Measurements from ENCODE around the gene REC114.

Gene REC114, protein sequence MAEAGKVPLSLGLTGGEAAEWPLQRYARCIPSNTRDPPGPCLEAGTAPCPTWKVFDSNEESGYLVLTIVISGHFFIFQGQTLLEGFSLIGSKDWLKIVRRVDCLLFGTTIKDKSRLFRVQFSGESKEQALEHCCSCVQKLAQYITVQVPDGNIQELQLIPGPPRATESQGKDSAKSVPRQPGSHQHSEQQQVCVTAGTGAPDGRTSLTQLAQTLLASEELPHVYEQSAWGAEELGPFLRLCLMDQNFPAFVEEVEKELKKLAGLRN

DNA sequence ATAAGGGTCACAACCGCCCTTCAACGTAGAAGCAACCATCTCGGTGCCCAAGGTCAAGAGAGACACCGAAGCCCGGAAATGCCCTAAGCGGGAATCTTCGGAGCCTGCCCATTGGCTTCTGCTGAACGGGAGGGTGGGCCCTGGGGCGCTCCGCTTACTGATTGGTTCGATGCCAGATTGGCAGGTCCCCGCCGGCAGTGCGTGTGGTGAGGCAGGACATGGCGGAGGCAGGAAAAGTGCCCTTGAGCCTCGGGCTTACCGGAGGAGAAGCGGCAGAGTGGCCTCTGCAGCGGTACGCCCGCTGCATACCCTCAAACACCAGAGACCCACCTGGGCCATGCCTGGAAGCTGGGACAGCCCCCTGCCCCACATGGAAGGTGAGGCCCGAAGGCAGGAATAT lies at the start of gene REC114:
Gene REC114, plus strand, starts transcription at position 197 of the 400 bp plus-strand sequence. Its CDS starts 22 bp downstream, at position 219.
- H4K20me1 ChIP-seq (ENCODE audit: insufficient read depth) = no peaks in the 10 kb centered on the region
- no peaks in the 10 kb centered on the region for H3K36me3 ChIP-seq (ENCODE audit: insufficient read depth)
- H2AFZ ChIP-seq (ENCODE audit: low read depth) = no peak within 1 kb of the TSS
- no peaks in the 10 kb centered on the region for H3K79me2 ChIP-seq (ENCODE audit: insufficient read depth, low read depth)
- no peaks in the 10 kb centered on the region for H3K4me1 ChIP-seq (ENCODE audit: low read depth, poor library complexity, severe bottlenecking)
- no peak within 1 kb of the TSS for H3K27ac ChIP-seq
- no peak within 1 kb of the TSS for H3K4me2 ChIP-seq
- TF ChIP-seq CTCF (conservative IDR thresholded peaks at IDR 0.05; ENCODE audit: low read depth, low read length) = no peak
- no peak within 1 kb of the TSS for H3K9ac ChIP-seq
- H3K27me3 ChIP-seq (ENCODE audit: insufficient read depth, low read depth) = no peaks in the 10 kb centered on the region
- no peak within 1 kb of the TSS for H3K4me3 ChIP-seq (IDR thresholded peaks at IDR 0.05; ENCODE audit: insufficient read depth, low read depth, low read length)

- Histone ChIP-seq H3K4me3 (IDR thresholded peaks at IDR 0.05; ENCODE audit: insufficient read depth, low read depth, low read length) (no peak overlapping the region), H3K27me3 (ENCODE audit: insufficient read depth, low read depth) (peaks cover 27% of the 10 kb centered on the region; the same call in 1 of the 2 replicates), H3K27ac (no peak overlapping the region), H3K9ac (no peak overlapping the region), H3K79me2 (ENCODE audit: insufficient read depth, low read depth) (no peaks in the 10 kb centered on the region), H3K4me1 (ENCODE audit: low read depth, poor library complexity, severe bottlenecking) (no peaks in the 10 kb centered on the region), H3K36me3 (ENCODE audit: insufficient read depth) (no peaks in the 10 kb centered on the region), H4K20me1 (ENCODE audit: insufficient read depth) (no peaks in the 10 kb centered on the region), H2AFZ (ENCODE audit: low read depth) (no peak overlapping the region), H3K4me2 (no peak overlapping the region)
- TF ChIP-seq CTCF (conservative IDR thresholded peaks at IDR 0.05; ENCODE audit: low read depth, low read length) = no peak
These were observed 49.6 kb upstream of the REC114 start for GRCh38 chr15:73393336-73393735.

GRCh38 chr15:73394782-73395181 lies 48.2 kb upstream of the REC114 start:
- Histone ChIP-seq H3K4me1 (ENCODE audit: low read depth, poor library complexity, severe bottlenecking) (peaks cover 6% of the 10 kb centered on the region), H4K20me1 (ENCODE audit: insufficient read depth) (no peaks in the 10 kb centered on the region)

DNA sequence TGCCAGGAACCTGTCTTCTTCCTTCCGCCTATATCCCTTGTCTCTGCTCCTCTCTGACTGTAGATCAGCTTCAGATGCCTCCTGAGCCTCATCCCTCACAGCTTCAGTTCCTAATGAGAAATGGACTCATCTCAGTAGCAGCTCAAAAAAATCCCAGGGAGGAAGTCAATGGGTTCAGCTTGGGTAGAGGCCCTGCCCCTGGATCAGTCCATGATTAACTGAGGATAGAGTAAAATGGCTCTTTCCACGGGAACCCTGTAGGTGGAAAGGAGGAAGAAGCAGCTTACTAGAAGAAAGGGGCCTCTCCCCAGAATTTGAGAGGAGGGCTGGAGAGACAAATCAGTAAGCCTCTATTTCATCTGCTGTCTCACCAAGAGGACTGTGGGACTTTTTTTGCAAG lies 47.3 kb upstream of the REC114 start:
- no peak overlapping the region for H3K27ac ChIP-seq
- no peak for TF ChIP-seq CTCF (conservative IDR thresholded peaks at IDR 0.05; ENCODE audit: low read depth, low read length)
- H3K79me2 ChIP-seq (ENCODE audit: insufficient read depth, low read depth) = no peaks in the 10 kb centered on the region
- no peak overlapping the region for H3K4me2 ChIP-seq
- peaks cover 15% of the 10 kb centered on the region for H3K4me1 ChIP-seq (ENCODE audit: low read depth, poor library complexity, severe bottlenecking)
- H3K4me3 ChIP-seq (IDR thresholded peaks at IDR 0.05; ENCODE audit: insufficient read depth, low read depth, low read length) = no peak overlapping the region
- H3K9ac ChIP-seq = no peak overlapping the region
- no peaks in the 10 kb centered on the region for H4K20me1 ChIP-seq (ENCODE audit: insufficient read depth)
- H2AFZ ChIP-seq (ENCODE audit: low read depth) = no peak overlapping the region
- no peaks in the 10 kb centered on the region for H3K36me3 ChIP-seq (ENCODE audit: insufficient read depth)
- H3K27me3 ChIP-seq (ENCODE audit: insufficient read depth, low read depth) = peaks cover 33% of the 10 kb centered on the region; the same call in 1 of the 2 replicates

More at GRCh38 chr15:73394782-73395181, 48.2 kb upstream of the REC114 start:
- Histone ChIP-seq H3K36me3 (ENCODE audit: insufficient read depth) (no peaks in the 10 kb centered on the region), H3K9ac (no peak overlapping the region), H2AFZ (ENCODE audit: low read depth) (no peak overlapping the region), H3K4me2 (no peak overlapping the region), H3K27ac (no peak overlapping the region), H3K27me3 (ENCODE audit: insufficient read depth, low read depth) (peaks cover 33% of the 10 kb centered on the region; the same call in 1 of the 2 replicates), H3K4me3 (IDR thresholded peaks at IDR 0.05; ENCODE audit: insufficient read depth, low read depth, low read length) (no peak overlapping the region), H3K79me2 (ENCODE audit: insufficient read depth, low read depth) (no peaks in the 10 kb centered on the region)
- TF ChIP-seq CTCF (conservative IDR thresholded peaks at IDR 0.05; ENCODE audit: low read depth, low read length) = no peak
